Central memory CD4-positive, alpha-beta T cell (primary cell): ENCODE measurements around the gene PHF23.
"Not testable (repeated sequence)": the region's sequence is repeated elsewhere in the genome, so short reads cannot be mapped to it uniquely, and the experiment has no call there.

Experiments used
- DNase-seq: peaks from one replicate; pipeline ENCODE4 v3.0.0; 2022

PHF23 gene

GRCh38 chr17:7258731-7259554 lies 19.7 kb upstream of the PHF23 start:
- DNase-seq = no peak

- DNase-seq = no peak
Observed at GRCh38 chr17:7256766-7257456, 17.7 kb upstream of the PHF23 start.

- no peak for DNase-seq
Observed at GRCh38 chr17:7254511-7254910, 15.3 kb upstream of the PHF23 start.

- DNase-seq = no peak
Observed at GRCh38 chr17:7253082-7253481, 13.8 kb upstream of the PHF23 start.

- peak; percentile 85 for DNase-seq
Observed at GRCh38 chr17:7252176-7253043, 13.2 kb upstream of the PHF23 start, which contains the start of gene ELP5. ELP5 (plus strand) TSS chr17:7252215; CDS start chr17:7252551, 336 bp downstream.

- DNase-seq = peak; percentile 99
Observed at GRCh38 chr17:7251661-7252175, 12.5 kb upstream of the PHF23 start, which contains the start of gene CTDNEP1. CTDNEP1 (minus strand) TSS chr17:7251734; CDS start chr17:7251296, 438 bp downstream.

GRCh38 chr17:7250695-7251627 lies 11.7 kb upstream of the PHF23 start:
- DNase-seq = peak; percentile 29

- no peak for DNase-seq
Observed at GRCh38 chr17:7249830-7250229, 10.6 kb upstream of the PHF23 start.

GRCh38 chr17:7249214-7249613 lies 10.0 kb upstream of the PHF23 start:
- DNase-seq = no peak

- no peak for DNase-seq
Observed at GRCh38 chr17:7248796-7249195, 9.5 kb upstream of the PHF23 start.

GRCh38 chr17:7246779-7247178 lies 7.5 kb upstream of the PHF23 start:
- no peak for DNase-seq

- DNase-seq = not testable (repeated sequence)
Observed at GRCh38 chr17:7243838-7244237, 4.6 kb upstream of the PHF23 start.

GRCh38 chr17:7243453-7243729 lies 4.1 kb upstream of the PHF23 start:
- DNase-seq = no peak

- DNase-seq = peak; percentile 92
Observed at GRCh38 chr17:7242717-7243452, 3.6 kb upstream of the PHF23 start.

GRCh38 chr17:7241783-7242716 lies 2.8 kb upstream of the PHF23 start, which contains the start of gene GABARAP:
GABARAP (minus strand) TSS chr17:7242449; CDS start chr17:7242330, 119 bp downstream.
- DNase-seq = peak; percentile 85

- no peak for DNase-seq
Observed at GRCh38 chr17:7241090-7241733, 2.0 kb upstream of the PHF23 start.

GRCh38 chr17:7240375-7240774 lies 1.1 kb upstream of the PHF23 start:
- DNase-seq = no peak

- peak; percentile 30 for DNase-seq
Observed at GRCh38 chr17:7238420-7239090, 702 bp downstream of the PHF23 start.
